LHCN-M2 (cell line): ENCODE measurements around the gene VPS18. TPM values are rescaled to one million over a fixed set of nuclear protein-coding genes. Genes with fewer than 3 reads are reported as not detected.

Source experiments
- total RNA-seq: library from RNA; depleted of rRNA; stranded (reverse); fragments of >200 nt; gene quantifications from 2 replicates; pipeline ENCODE4 v1.2.3, GENCODE V29; 2014; rRNA removed

VPS18 gene
- total RNA-seq, 1 experiment from 2014 or later: 52.1 TPM

Other genes with a start within 250 kb of the VPS18 start
- 14.0 and 16.2 TPM in 2 replicates for gene RAD51, start 199.3 kb upstream of the VPS18 start, total RNA-seq
- gene RMDN3, start 139.2 kb upstream of the VPS18 start, total RNA-seq: 16.1 and 16.7 TPM in 2 replicates
- 4.2 and 4.7 TPM in 2 replicates for gene GCHFR, start 130.4 kb upstream of the VPS18 start, total RNA-seq
- not detected in 2 replicates for gene C15orf62, start 124.5 kb upstream of the VPS18 start, total RNA-seq
- 30.1 and 46.4 TPM in 2 replicates for gene ZFYVE19, start 87.4 kb upstream of the VPS18 start, total RNA-seq
- 37.0 and 44.4 TPM in 2 replicates for gene DNAJC17, start 87.0 kb upstream of the VPS18 start, total RNA-seq
- not detected in 2 replicates for gene PPP1R14D, start 65.7 kb upstream of the VPS18 start, total RNA-seq
- not detected in 2 replicates for gene SPINT1, start 50.4 kb upstream of the VPS18 start, total RNA-seq
- gene RHOV, start 20.2 kb upstream of the VPS18 start, total RNA-seq: not detected in 2 replicates
- 0.13 and 0.17 TPM in 2 replicates for gene DLL4, start 34.9 kb downstream of the VPS18 start, total RNA-seq
- gene CHAC1, start 59.0 kb downstream of the VPS18 start, total RNA-seq: 1.5 and 1.8 TPM in 2 replicates
- gene INO80, start 221.8 kb downstream of the VPS18 start, total RNA-seq: 16.7 and 17.1 TPM in 2 replicates